DLD1 (cell line): ENCODE measurements around the gene QTRT2.

Experiments used
- in situ Hi-C: cut with HindIII; loops from 2 replicates; pipeline ENCODE4 v1.10.0; 2017; ENCODE audit warnings: low sequenced_read_pairs

The QTRT2 gene

DNA sequence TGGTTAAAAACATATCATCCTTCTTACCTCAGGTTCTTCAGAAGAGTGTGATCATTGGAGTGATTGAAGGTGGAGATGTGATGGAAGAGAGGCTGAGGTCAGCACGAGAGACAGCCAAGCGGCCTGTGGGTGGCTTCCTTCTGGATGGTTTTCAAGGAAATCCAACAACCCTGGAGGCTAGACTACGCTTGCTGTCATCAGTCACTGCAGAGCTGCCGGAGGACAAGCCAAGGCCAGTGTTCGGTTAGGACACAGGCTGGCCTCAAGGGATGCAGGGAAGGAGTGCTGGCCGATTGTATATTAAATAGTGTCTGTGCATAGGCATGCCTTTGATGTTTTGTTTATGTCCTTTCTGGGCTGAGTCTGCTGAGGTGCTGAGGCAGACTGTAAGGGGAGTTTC is 20.2 kb downstream of the QTRT2 start:
- in situ Hi-C loops: no loop called here

DNA sequence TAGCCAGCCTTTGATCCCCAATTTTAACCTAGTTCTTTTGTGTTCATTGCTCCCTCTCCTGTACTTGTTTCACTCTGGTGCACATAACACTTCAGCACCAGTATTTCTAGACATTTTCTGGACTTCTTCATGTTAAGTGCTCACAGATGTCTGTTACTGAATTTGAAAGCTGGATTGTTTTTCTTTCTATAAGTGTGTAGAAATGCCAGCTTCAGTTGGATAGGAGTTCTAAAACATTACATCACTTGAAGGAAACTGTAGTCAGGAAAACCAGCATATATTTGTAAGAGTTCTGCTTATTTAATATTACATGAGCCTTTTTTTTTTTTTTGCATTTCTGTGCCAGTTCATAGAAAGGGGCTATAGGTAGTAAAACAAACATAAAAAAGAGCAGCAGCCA is 21.6 kb downstream of the QTRT2 start:
- in situ Hi-C loops: no loop called here

DNA sequence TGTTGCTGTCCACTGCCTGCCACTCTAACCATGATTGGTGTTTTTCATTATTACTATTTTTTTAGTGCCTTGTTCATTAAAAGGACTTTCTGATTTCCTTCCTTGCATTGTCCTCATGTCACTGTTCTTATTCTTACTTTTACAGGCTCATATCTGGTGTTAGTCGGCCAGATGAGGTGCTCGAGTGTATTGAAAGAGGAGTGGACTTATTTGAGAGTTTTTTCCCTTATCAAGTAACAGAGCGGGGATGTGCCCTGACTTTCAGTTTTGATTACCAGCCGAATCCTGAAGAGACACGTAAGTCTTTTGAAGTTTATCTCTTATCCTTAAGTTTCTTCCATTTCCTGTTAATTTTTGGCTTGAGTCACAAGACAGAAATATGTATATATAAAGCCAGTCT is 23.2 kb downstream of the QTRT2 start:
- in situ Hi-C loops: no loop called here

DNA sequence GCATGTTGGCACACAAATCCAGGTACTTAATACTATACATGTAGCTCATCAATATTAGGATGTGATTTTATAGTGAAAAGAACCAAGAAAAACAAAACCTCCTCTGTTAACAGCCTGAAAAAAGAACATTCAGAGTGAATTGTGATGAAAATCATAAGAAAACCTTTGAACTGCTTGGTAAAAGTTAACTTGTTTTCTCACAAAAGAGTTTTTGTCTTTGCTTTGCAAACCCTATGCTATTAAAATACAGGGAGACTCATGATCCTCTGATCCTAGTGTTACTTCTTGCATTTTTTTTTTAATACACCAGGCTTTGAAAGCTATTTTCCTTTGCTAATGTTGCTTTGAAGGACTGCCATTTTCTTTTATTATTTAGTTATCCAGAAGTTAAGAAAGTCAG is 23.7 kb downstream of the QTRT2 start:
- in situ Hi-C loops: no loop called here

DNA sequence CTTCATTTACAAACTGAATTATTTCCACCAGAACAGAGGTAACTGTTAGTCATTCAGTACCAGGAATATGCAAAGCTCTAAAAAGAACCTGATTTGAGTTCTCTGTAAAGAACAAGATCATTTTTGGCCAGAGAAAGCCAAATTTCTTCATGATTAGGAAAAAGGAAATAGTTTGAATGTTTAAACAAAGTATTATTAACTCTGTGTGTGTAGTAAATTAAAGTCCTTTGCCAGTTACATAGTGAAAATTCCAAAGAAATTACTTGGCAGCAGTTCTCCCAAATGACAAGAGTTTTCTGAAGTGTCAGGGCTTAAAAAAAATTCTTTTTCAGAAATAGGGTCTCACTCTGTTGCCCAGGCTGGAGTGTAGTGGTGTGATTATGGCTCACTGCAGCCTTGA is 24.5 kb downstream of the QTRT2 start:
- in situ Hi-C loops: no loop called here

DNA sequence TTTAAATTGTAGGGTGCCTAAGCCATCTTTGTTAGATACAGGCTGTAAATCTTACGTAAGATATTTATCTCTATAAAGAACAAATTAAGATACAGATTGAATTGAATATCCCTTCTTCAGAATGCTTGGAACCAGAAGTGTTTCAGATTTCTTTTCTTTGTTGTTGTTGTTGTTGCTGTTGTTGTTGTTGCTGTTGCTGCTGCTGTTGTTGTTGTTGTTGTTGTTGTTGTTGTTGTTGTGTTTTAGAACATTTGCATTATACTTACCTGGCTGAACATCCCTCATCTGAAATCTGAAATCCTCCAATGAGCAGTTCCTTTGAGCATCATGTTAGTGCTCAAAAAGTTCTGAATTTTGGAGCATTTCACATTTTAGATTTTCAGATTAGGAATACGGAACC is 26.6 kb downstream of the QTRT2 start:
- in situ Hi-C loops: no loop called here

DNA sequence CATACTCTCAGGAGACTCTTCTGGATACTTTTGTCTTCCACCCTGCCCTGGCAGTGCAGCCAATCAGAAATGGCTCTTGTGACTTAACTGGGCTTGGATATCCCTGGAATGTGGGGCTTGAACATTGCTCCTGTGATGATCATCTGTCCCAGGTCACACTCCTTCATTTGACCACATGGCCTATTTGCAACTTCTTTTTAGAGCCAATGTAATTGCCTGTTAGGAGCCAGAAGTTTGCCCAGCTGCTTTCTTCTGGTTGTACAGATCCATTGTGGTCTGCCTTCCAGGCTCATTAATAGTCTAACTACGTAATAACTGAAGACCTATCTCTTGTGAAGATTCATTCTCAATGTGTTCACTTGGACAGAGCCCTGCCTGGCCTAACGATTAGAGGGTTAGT is 29.8 kb downstream of the QTRT2 start:
- in situ Hi-C loops: no loop called here

DNA sequence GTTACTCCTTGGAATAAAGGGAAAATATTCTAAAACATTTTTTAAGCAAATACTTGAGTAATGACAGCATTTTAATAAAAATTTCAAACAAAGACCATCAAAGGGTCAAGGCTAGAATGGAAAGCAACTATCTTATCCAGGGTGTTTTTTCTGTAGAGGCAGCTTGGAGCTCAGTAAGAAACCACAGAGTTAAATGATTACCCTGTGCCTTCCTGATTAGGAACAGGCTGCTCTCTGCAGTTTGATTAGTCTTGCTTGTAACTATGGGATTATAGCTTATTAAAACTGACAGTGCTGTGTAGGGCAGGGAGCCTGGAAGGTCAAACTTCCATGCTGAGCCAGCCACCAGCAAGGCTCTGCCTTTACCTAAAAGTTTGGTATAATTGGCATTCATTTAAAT is 33.1 kb downstream of the QTRT2 start:
- in situ Hi-C loops: no loop called here

DNA sequence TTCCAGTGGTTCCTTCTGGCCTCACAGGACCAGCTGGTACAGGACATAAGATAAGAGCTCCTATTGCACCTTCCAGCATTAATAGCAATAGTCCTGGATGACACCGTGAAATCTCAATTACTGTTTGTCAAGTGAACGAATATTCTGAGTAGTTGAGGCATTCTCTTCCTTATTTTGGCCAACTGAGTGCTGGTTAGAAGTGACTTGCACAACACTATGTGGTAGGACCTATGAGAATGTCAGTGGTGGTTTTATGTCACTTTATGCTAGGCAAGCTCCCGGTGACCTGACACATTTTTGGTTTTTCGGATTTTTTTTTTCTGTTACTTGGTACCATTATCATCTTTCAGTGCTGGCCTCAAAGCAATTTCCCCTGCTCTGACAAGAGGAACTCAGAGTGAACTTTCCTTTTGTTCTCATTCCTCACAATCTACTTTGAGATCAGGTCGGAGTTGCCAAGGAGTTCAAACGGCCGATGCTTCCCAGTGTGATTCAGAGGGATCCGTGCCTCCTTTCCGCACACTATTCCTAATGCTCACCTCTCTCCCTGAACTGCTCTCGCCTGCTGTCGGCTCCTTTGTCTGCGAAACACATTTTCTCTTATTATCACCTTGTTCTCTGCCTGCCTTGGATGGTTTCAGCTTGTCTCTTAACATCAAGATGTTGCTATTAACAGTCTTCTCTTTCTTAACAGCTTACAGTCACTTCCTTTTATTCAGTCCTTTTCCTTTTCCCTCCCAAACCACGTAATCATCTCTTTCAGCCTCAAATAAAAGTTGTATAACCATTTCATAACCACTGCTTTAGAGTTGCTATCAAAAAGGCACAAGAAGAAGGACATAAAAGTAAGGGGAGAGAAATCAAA is 35.8 kb downstream of the QTRT2 start:
- in situ Hi-C loops: no loop called here

DNA sequence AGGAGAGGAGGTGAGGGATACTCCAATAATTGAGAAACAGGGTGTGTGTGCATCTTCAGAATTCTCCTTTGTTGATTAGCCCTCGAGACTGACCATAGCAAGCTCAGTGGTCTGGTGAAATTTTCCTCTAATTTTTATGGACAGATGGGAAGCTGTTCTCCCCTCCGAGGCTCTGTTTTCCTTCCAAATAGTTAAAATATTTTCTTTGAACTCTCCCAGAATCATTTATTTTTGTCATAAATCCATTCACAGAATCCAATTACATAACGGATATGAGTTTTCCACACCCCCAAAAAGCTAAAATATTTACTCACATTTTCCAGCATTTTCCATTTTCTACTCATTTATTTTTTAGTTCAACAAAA is 36.5 kb downstream of the QTRT2 start:
- in situ Hi-C loops: no loop called here

DNA sequence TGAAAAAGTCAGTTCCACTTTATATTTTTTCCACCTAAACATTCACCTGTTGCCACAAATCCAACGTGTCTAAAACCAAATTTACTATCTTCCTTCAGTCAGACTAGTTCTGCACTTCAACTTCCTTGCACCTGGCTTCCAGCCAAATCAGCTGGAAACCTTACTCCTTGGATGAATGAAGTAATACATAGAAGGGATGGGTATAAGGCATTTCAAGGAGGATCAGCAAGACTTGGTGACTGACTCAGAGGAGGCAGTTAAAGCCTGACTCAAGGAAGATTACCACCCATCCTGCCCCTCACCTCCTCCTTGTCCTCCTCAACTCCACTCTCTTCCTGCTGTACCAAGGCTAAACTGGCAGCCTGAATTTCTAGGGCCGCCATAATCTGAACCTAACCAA is 37.1 kb downstream of the QTRT2 start:
- in situ Hi-C loops: no loop called here

DNA sequence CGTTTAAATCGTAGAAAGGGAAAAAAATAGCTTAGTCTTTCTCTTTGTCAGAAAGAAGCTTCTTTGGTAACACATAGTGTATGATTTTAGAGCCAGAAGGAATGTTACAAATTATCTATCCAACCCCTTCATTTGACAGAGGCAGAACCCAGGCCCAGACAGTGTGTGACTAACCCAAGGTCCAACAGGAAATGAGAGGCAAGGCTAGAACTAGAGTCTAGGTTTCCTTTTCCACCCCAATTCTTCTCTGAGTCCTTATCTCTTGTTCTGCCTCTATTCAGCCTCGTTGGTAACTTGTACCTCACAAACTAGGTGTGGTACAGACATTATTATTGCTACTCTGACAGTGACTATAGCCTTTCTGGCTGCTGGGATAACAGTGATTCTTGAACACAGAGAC is 39.3 kb downstream of the QTRT2 start:
- in situ Hi-C loops: no loop called here

DNA sequence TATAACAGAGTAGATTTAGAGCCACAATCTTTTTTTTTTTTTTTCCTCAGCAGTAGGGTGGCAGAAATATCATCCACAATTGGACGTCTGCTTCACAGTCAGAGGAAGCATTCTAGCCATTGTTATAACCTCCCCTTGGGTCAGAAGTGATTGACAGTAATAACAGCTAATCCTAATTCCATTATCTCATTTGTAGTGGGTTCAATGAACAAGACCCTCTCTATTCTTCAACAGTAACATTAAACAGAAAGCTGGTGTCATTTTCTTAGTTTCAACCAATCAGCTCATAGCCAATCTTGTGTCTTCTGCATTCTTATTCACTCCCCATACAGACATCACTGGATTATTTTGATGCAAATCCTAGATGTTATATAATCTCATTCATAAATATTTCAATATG is 44.6 kb downstream of the QTRT2 start:
- in situ Hi-C loops: no loop called here

DNA sequence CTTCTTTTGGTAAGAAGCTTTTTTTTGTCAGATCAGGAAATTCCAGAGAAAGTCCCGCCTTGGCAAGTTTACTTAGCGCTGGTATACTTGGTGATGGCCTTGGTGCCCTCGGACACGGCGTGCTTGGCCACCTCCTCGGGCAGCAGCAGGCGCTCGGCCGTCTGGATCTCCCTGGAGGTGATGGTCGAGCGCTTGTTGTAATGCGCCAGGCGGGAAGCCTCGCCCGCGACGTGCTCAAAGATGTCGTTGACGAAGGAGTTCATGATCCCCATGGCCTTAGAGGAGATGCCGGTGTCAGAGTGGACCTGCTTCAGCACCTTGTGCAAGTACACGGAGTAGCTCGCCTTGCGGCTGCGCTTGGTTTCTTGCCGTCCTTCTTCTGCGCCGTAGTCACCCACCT is 46.6 kb downstream of the QTRT2 start:
- in situ Hi-C loops: no loop called here

DNA sequence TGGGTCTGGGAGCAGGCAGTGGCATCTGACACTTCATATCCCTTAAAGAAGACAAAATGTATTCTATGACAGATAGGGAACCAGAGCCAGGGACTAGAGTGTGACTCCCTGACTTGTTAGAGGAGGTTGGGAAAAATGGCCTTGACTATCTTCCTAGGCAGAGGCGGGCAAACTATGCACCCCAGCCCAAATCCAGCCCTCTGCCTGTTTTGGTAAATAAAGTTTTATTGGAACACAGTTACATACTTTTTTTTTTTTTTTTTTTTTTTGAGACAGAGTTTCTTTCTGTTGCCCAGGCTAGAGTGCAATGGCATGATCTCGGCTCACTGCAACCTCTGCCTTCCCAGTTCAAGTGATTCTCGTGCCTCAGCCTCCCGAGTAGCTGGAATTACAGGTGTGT is 47.3 kb downstream of the QTRT2 start:
- in situ Hi-C loops: no loop called here

DNA sequence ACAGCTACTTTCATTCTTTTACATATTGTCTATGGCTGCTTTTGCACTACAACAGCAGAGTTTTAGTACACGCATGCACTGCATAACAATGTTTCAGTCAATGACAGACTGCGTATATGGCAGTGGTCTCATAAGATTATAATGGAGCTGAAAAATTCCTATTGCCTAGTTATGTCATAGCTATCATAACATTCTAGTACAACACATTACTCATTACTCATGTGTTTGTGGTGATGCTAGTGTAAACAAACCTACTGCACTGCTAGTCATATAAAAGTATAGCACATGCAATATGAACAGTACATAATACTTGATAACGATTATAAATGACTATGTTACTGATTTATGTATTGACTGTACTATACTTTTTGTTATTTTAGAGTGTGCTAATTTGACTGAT is 47.9 kb downstream of the QTRT2 start:
- in situ Hi-C loops: no loop called here

DNA sequence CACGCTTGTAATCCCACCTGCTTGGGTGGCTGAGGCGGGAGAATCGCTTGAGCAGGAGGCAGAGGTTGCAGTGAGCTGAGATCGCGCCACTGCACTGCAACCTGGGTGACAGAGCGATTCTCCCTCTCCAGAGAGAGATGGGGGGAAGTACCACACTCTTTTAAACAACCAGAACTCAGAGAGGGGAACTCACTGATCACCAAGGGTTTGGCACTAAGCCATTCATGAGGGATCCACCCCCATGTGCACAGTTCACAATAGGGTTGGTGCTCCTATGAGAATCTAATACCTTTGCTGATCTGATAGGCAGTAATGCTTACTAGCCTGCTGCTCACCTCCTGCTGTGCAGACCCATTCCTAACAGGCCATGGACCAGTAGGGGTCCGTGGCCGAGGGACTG is 51.6 kb downstream of the QTRT2 start:
- in situ Hi-C loops: no loop called here

DNA sequence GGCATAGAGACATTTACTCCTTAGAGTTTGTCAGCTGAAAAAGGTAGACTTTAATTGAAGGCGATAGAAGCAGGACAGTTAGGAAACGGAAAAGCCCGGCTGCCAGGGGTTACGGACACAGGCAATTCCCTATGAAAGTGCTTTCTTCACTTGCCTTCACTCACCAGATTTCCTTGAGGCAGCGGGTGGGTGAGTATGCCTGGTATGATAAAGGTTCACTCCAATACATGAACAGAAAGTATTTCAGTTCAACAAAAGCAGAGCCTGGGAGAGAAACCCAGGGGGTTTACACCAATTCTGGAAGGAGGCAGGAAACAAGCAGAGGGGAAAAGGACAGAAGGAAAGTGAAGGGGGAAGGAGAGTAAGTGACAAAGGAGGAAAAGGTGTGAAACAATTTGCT is 53.9 kb downstream of the QTRT2 start:
- in situ Hi-C loops: no loop called here

DNA sequence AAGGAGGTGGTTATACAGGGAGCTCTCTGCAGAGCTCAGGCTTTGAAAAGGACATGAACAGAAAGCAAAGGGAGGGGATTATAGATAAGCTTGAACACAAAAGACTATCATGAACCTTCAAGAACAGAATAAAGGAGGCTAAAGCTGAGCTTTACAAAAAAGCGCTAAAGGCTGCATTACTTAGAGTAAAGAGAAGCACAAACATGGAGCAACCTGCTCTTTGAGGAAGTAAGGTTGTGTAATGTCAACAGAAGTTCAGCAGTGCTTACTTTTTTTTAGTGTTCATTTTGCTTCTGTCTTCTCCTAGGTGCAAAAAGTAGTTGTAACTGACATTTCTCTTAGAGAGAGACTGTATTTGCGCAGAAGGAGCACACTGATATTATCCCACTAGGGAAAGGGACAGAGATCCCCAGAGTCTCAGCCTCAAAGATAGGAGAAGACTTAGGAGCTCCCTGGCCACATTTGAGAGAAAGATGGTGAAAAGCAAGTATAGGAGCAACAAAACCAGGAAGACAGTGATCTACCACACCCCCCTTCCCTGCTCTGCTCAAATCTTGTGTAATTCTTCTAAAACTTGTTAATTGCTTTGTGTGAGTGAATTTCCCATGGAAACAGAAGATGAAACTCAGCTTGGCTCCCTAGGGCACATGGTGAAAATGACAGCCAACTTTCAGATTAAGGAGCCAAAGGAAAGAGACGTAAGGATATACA is 54.7 kb downstream of the QTRT2 start:
- in situ Hi-C loops: no loop called here

DNA sequence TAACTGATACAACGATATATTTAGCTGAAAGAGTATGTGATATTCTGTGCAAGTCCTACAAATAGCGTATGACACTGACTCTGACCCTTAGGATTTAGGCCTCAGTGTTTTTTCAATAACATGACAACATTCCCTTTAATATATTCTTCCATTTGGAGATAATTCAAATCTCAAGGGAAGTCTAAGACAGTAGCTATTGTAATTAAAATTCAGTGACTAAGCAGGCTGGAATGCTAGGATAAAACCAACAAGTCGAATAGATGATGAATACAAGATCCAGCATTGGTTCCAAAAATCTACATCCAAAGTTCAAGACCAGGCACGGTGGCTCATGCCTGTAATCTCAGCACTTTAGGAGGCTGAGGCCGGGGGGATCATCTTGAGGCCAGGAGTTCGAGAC is 56.2 kb downstream of the QTRT2 start:
- in situ Hi-C loops: no loop called here

DNA sequence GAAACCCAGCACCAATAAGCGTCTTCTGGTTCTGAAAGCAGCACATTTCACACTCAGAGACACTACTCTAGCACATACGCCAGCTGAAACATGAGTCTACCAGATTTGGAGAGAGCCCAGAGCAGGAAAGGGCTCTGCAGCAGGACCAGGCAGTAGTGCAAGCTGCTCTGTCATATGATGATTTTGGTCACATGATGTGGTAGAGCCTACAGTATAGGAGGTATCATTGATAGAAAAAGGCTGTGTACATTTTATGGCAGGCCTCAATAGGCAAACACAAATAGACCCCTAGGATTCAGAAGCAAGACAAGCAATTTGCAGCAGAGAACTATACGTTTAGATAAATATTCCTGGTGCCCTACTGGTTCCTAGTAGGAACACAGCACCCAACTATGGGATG is 58.2 kb downstream of the QTRT2 start:
- in situ Hi-C loops: no loop called here

DNA sequence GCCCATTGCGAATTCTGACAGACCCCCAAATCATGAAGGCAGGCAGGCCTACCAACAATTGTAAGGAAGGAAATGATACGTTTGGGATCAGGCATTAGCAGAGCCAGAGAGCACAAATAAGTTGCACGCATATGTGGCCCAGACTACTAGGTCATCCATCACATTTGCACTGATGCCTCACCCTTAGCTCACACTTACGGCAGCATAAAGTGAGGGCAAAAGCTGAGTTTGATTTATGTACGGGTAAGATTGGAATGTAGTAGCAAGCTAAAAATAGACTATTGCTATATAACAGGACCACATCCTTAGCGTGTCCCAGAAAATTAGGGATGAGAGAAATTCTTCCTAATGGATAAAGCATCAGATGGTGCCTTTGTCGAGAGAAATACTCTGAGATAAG is 58.6 kb downstream of the QTRT2 start:
- in situ Hi-C loops: no loop called here

DNA sequence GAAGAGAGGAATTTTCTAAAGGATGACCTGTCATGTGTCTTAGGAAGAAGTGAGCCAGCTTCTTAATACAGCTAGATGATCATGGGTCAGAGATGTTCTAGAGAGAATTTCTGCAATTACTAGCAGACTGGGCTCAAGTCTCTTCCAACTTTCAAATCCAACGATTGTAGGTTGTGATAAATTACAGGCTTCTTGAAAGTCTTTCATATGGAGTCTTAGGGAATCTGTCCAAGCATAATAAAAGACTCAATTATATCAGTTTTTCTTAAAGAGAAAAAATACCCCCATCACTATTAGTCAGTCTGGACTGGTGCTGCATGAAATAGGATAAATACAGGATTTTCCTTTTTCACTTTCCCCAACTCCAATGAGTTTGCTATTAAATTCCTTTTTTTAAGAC is 63.2 kb downstream of the QTRT2 start:
- in situ Hi-C loops: no loop called here
